MCF 10A (cell line): ENCODE data around the gene RAE1. TPM values are rescaled to one million over a fixed set of nuclear protein-coding genes. Genes with fewer than 3 reads are reported as not detected.

ENCODE experiments used
- BruUV-seq: library from RNA; stranded (reverse); fragments of 400-500 nt; replicated peaks from 2 replicates; lab custom pipeline; 2021; lab: Mats Ljungman, UMichigan
- CTCF ChIA-PET: fragments of 300-600 bp; sonication (Branson Sonifier 250); formaldehyde crosslinking; extraction: SDS; loops from one replicate; lab custom pipeline; 2021; ENCODE audit warnings: antibody characterized with exemption, inconsistent platforms; lab: Yijun Ruan, JAX
- POLR2A ChIA-PET: fragments of 300-600, 350-650 bp; sonication (Branson Sonifier 250); formaldehyde crosslinking; extraction: SDS; loops from one replicate; lab custom pipeline; 2020; ENCODE audit warnings: antibody characterized with exemption, inconsistent platforms; lab: Yijun Ruan, JAX
- DNase-seq: peaks from one replicate; pipeline ENCODE4 v3.0.0-alpha.2; 2018; ENCODE audit not compliant: unreplicated experiment
- H3K27ac Mint-ChIP-seq: one replicate; pipeline ENCODE4 v1.8.0; 2022; ENCODE audit warnings: mild to moderate bottlenecking, low read depth, mixed read lengths; ENCODE audit not compliant: unreplicated experiment
- H3K27me3 Mint-ChIP-seq: one replicate; pipeline ENCODE4 v1.8.0; 2022; ENCODE audit warnings: mixed read lengths; ENCODE audit not compliant: insufficient read depth, unreplicated experiment
- H3K36me3 Mint-ChIP-seq: one replicate; pipeline ENCODE4 v1.8.0; 2022; ENCODE audit warnings: mild to moderate bottlenecking, moderate library complexity, mixed read lengths; ENCODE audit not compliant: insufficient read depth, unreplicated experiment
- H3K4me1 Mint-ChIP-seq: one replicate; pipeline ENCODE4 v1.8.0; 2022; ENCODE audit warnings: mixed read lengths; ENCODE audit not compliant: insufficient read depth, unreplicated experiment
- H3K4me3 Mint-ChIP-seq: one replicate; pipeline ENCODE4 v1.8.0; 2022; ENCODE audit warnings: mild to moderate bottlenecking, moderate library complexity, mixed read lengths; ENCODE audit not compliant: unreplicated experiment
- H3K9me3 Mint-ChIP-seq: one replicate; pipeline ENCODE4 v1.8.0; 2022; ENCODE audit warnings: mixed read lengths; ENCODE audit not compliant: unreplicated experiment
- CTCF ChIP-seq: fragments of 200-600 bp; IDR thresholded peaks from one replicate; pipeline ENCODE4 v1.8.0; 2022; ENCODE audit warnings: antibody characterized with exemption, mild to moderate bottlenecking; ENCODE audit not compliant: unreplicated experiment
- intact Hi-C: fragments of 100-400 bp; cut with micrococcal nuclease; formaldehyde crosslinking; loops from 2 replicates; pipeline ENCODE4 v1.14.1; 2022
- total RNA-seq: library from RNA; stranded (reverse); gene quantifications from 2 replicates; pipeline ENCODE4 v1.2.3, GENCODE V29; 2022

RAE1 gene
- total RNA-seq, 1 experiment from 2014 or later: 46.7 TPM

GRCh38 chr20:57392512-57393271 is 41.6 kb downstream of the RAE1 start:
- ChIA-PET CTCF (interaction anchor here (0.6 to 1.2 kb wide), 8 partner anchors 9 to 799 kb away, joined by 3 to 6 read pairs (median 3); no protein-coding TSS in a partner anchor), POLR2A (interaction anchor here (0.6 to 0.8 kb wide), 4 partner anchors 9 to 729 kb away, joined by 3 read pairs; no protein-coding TSS in a partner anchor)
- DNase-seq: no peak
- Mint-ChIP-seq H3K4me3 (no peak overlapping the region), H3K9me3 (no peaks in the 10 kb centered on the region), H3K4me1 (no peaks in the 10 kb centered on the region), H3K27ac (no peak overlapping the region), H3K27me3 (no peaks in the 10 kb centered on the region), H3K36me3 (no peaks in the 10 kb centered on the region)
- BruUV-seq: no TSS peak
- no peak for TF ChIP-seq CTCF
- intact Hi-C loops: no loop called here

GRCh38 chr20:57393321-57394120 is 42.5 kb downstream of the RAE1 start:
- TF ChIP-seq CTCF: no peak
- intact Hi-C loops: no loop called here
- H3K9me3 Mint-ChIP-seq: no peaks in the 10 kb centered on the region
- H3K27me3 Mint-ChIP-seq: no peaks in the 10 kb centered on the region
- ChIA-PET CTCF (interaction anchor here (0.7 to 1.2 kb wide), 2 partner anchors 11 to 993 kb away, joined by 6 to 7 read pairs; no protein-coding TSS in a partner anchor), POLR2A (no interaction called here)
- H3K4me3 Mint-ChIP-seq: no peak overlapping the region
- H3K4me1 Mint-ChIP-seq: no peaks in the 10 kb centered on the region
- no peak overlapping the region for H3K27ac Mint-ChIP-seq
- no TSS peak for BruUV-seq
- DNase-seq: no peak
- H3K36me3 Mint-ChIP-seq: no peaks in the 10 kb centered on the region

- no peak overlapping the region for H3K4me3 Mint-ChIP-seq
- H3K9me3 Mint-ChIP-seq: no peaks in the 10 kb centered on the region
- intact Hi-C loops: no loop called here
- H3K27me3 Mint-ChIP-seq: no peaks in the 10 kb centered on the region
- CTCF ChIA-PET: interaction anchor here (0.6 to 1.2 kb wide), 4 partner anchors 11 to 994 kb away, joined by 3 to 7 read pairs (median 5); no protein-coding TSS in a partner anchor
- no TSS peak for BruUV-seq
- no peaks in the 10 kb centered on the region for H3K36me3 Mint-ChIP-seq
- no peaks in the 10 kb centered on the region for H3K4me1 Mint-ChIP-seq
- DNase-seq: no peak
- no peak for TF ChIP-seq CTCF
- no peak overlapping the region for H3K27ac Mint-ChIP-seq
- POLR2A ChIA-PET: no interaction called here
These were observed 43.3 kb downstream of the RAE1 start for GRCh38 chr20:57394121-57395082.
